ENCODE results near the gene AMOTL1. TPM values are rescaled to one million over a fixed set of nuclear protein-coding genes. Genes with fewer than 3 reads are reported as not detected.

Gene AMOTL1
- total and polyA plus RNA-seq, 2 donors from 2014 or later, result 6.1 to 52.3 TPM

DNA sequence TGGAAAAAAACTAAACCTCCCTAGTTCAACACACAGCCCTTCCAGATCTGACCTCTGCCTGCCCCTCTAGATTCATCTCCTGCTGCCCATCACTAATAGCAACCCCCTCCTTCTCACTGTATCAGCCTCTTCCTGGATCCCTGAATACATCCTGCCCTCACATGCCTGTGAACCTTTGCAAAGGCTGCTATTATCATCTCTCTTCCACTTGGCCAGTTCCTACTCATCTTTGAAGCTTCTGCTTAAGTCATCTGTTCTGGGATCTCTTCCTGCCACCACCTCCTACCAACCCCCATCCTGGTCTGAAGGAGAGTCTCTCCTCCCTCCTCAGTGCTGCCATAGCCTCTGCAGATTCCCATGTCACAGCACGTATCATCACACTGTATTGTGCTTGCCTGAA, 38.0 kb upstream of the AMOTL1 start:
- intact Hi-C loops (cut with DNase I), result no loop called here
- no peak for FAIRE-seq
- TF ChIP-seq, protein P1, sequence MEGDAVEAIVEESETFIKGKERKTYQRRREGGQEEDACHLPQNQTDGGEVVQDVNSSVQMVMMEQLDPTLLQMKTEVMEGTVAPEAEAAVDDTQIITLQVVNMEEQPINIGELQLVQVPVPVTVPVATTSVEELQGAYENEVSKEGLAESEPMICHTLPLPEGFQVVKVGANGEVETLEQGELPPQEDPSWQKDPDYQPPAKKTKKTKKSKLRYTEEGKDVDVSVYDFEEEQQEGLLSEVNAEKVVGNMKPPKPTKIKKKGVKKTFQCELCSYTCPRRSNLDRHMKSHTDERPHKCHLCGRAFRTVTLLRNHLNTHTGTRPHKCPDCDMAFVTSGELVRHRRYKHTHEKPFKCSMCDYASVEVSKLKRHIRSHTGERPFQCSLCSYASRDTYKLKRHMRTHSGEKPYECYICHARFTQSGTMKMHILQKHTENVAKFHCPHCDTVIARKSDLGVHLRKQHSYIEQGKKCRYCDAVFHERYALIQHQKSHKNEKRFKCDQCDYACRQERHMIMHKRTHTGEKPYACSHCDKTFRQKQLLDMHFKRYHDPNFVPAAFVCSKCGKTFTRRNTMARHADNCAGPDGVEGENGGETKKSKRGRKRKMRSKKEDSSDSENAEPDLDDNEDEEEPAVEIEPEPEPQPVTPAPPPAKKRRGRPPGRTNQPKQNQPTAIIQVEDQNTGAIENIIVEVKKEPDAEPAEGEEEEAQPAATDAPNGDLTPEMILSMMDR (IDR thresholded peaks at IDR 0.05; ENCODE audit: borderline replicate concordance, extremely low read depth, insufficient read depth), result no peak

DNA sequence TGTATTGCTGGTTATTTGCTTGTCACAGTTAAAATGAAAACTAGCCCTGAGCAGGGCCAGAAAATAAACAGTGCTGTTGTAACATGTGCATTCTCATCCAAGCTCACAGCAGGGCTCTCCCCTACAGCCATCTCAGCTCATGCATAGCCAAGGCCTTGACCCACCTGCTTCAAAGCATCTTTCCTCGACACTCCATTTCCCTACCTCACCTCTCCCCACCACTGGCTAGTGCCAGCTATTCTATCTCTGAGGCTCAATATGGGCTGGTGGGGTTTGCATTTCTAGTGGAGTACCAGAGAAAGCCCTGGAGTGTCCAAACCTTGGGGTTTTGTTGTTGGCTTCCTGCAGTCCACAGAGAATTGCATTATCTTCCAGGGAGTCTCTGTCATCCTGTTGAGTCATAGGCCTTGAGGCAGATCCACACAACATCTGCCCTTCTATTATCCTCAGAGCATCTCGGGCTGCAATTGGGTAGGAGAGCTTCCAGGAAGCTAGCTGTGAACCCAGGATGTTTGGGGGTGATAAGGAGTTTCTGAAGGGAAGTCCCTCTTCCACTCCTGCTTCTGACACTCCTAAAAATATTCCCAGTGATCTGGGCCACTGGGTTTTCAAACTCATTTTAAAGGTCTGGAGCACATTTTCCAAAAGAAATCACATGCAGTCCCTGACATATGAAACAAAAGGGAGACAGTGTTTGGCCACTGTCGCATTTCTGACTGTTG, 36.1 kb upstream of the AMOTL1 start:
- intact Hi-C loops (cut with DNase I), result no loop called here
- DNase-seq (no peak), FAIRE-seq (no peak)
- Histone ChIP-seq H3K4me1 (ENCODE audit: control insufficient read depth in 2 of 3, insufficient read depth in 2 of 3, low read depth in 1 of 3, low read length in 3 of 3) (peaks cover 0 to 3% (median 0%) of the 10 kb centered on the region in 3 donors), H3K4me3 (ENCODE audit: low read length in 3 of 3) (no peak overlapping the region), H3K9ac (ENCODE audit: low read length in 3 of 3) (no peak overlapping the region), H3K27ac (ENCODE audit: low read depth in 2 of 2, low read length in 2 of 2) (peak overlapping the region; percentile 19 to 82), H3K27me3 (ENCODE audit: control insufficient read depth, insufficient read depth, low read length) (no peaks in the 10 kb centered on the region), H3K36me3 (ENCODE audit: control insufficient read depth in 2 of 3, insufficient read depth in 3 of 3, low read length in 3 of 3) (no peaks in the 10 kb centered on the region), H3K9me3 (ENCODE audit: control insufficient read depth in 2 of 3, insufficient read depth in 1 of 3, low read length in 3 of 3) (no peaks in the 10 kb centered on the region)
- TF ChIP-seq, protein P1 (IDR thresholded peaks at IDR 0.05; ENCODE audit: borderline replicate concordance, extremely low read depth, insufficient read depth), result no peak

More for the DNA sequence above, 38.0 kb upstream of the AMOTL1 start:
- H3K9me3 ChIP-seq (ENCODE audit: control insufficient read depth in 2 of 3, insufficient read depth in 1 of 3, low read length in 3 of 3), result no peaks in the 10 kb centered on the region
- H3K36me3 ChIP-seq (ENCODE audit: control insufficient read depth in 2 of 3, insufficient read depth in 3 of 3, low read length in 3 of 3), result no peaks in the 10 kb centered on the region
- H3K4me1 ChIP-seq (ENCODE audit: control insufficient read depth in 2 of 3, insufficient read depth in 2 of 3, low read depth in 1 of 3, low read length in 3 of 3), result peaks cover 0 to 3% (median 0%) of the 10 kb centered on the region in 3 donors
- no peak for DNase-seq
- no peak overlapping the region for H3K9ac ChIP-seq (ENCODE audit: low read length in 3 of 3)
- H3K27ac ChIP-seq (ENCODE audit: low read depth in 2 of 2, low read length in 2 of 2), result no peak overlapping the region
- H3K27me3 ChIP-seq (ENCODE audit: control insufficient read depth, insufficient read depth, low read length), result no peaks in the 10 kb centered on the region
- no peak overlapping the region for H3K4me3 ChIP-seq (ENCODE audit: low read length in 3 of 3)

DNA sequence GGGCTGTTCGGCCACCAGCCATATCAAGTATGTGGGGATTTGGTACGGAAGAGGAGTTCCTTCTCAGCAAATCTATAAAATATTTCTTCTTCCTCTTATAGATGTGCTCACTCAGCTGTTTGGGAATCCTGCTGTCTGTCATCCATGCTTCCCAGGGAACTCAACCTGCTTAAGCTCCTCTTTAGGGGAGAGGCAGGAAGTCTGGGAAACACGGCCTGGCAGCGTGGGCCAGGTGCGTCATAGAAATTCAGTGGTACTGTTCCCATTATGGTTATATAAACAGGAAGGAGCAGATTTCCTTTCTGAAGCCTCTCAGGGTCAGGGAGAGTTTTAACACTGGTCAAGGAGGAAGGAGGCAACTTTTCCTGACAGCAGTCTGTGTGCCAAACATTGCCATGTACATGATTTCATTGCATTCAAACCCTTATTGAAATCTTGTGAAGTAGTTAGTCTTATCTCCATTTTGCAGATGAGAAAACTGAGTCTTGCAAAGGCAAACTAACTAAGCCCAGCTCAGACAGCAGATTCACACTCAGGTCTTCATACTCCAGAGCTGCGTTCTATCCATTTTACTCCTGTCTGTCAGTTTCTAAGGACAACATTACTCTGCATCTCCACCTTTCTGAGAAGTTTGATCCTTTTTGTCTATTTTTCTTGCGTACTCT, 35.4 kb upstream of the AMOTL1 start:
- H3K4me1 ChIP-seq (ENCODE audit: control insufficient read depth in 2 of 3, insufficient read depth in 2 of 3, low read depth in 1 of 3, low read length in 3 of 3), result peaks cover 0 to 3% (median 3%) of the 10 kb centered on the region in 3 donors
- no peaks in the 10 kb centered on the region for H3K9me3 ChIP-seq (ENCODE audit: control insufficient read depth in 2 of 3, insufficient read depth in 1 of 3, low read length in 3 of 3)
- DNase-seq, result peak in 3 of 5 donors; percentile 39 to 71 (median 60)
- no peak overlapping the region for H3K9ac ChIP-seq (ENCODE audit: low read length in 3 of 3)
- H3K4me3 ChIP-seq (ENCODE audit: low read length in 3 of 3), result no peak overlapping the region
- TF ChIP-seq, protein P1 (IDR thresholded peaks at IDR 0.05; ENCODE audit: borderline replicate concordance, extremely low read depth, insufficient read depth), result no peak
- no peak for FAIRE-seq
- no peaks in the 10 kb centered on the region for H3K36me3 ChIP-seq (ENCODE audit: control insufficient read depth in 2 of 3, insufficient read depth in 3 of 3, low read length in 3 of 3)
- intact Hi-C loops (cut with DNase I), result no loop called here
- H3K27ac ChIP-seq (ENCODE audit: low read depth in 2 of 2, low read length in 2 of 2), result peak overlapping the region; percentile 19 to 54
- no peaks in the 10 kb centered on the region for H3K27me3 ChIP-seq (ENCODE audit: control insufficient read depth, insufficient read depth, low read length)
